HL-60 (cell line): ENCODE results near the gene ASB13.

ENCODE experiments used
- DNase-seq, 2 experiments: peaks; one replicate each; pipeline ENCODE4 v3.0.0-alpha.2; 2010 to 2020; ENCODE audit warnings: low read depth in 1 of 2, low spot score in 1 of 2
- H3K27ac ChIP-seq: fragments of 250-450 bp; sonication (Bioruptor Pico); replicated peaks from 2 replicates; pipeline ENCODE4 v1.5.1; 2020; ENCODE audit warnings: mild to moderate bottlenecking, moderate library complexity
- H3K27me3 ChIP-seq: fragments of 250-450 bp; sonication (Bioruptor Pico); 2 replicates; pipeline ENCODE4 v1.5.1; 2021; ENCODE audit warnings: mild to moderate bottlenecking, moderate library complexity; ENCODE audit not compliant: insufficient read depth, poor library complexity, severe bottlenecking
- H3K4me3 ChIP-seq: replicated peaks from 2 replicates; pipeline ENCODE4 v1.5.1; 2011; ENCODE audit warnings: mild to moderate bottlenecking, control low read depth, low read length; ENCODE audit not compliant: insufficient read depth
- CTCF ChIP-seq: IDR thresholded peaks from one replicate; pipeline ENCODE4 v1.5.1; 2011; ENCODE audit warnings: low read length, control low read depth, inconsistent platforms; ENCODE audit not compliant: insufficient read depth
- GABPA ChIP-seq: IDR thresholded peaks from 2 replicates; pipeline ENCODE4 v1.6.1; 2012; ENCODE audit warnings: low read depth
- POLR2AphosphoS5 ChIP-seq: IDR thresholded peaks from 2 replicates; pipeline ENCODE4 v1.6.1; 2012; ENCODE audit warnings: low read depth
- REST ChIP-seq: IDR thresholded peaks from 2 replicates; pipeline ENCODE4 v1.6.1; 2012; ENCODE audit warnings: low read depth; ENCODE audit not compliant: insufficient replicate concordance
- SPI1 ChIP-seq: IDR thresholded peaks from 2 replicates; pipeline ENCODE4 v1.6.1; 2012; ENCODE audit warnings: low read depth, mild to moderate bottlenecking, borderline replicate concordance

The ASB13 gene

GRCh38 chr10:5662708-5663579, 3.5 kb downstream of the ASB13 start:
- H3K4me3 ChIP-seq, result no peak overlapping the region
- no peak overlapping the region for H3K27ac ChIP-seq
- DNase-seq, result no peak

GRCh38 chr10:5661043-5661442, 5.4 kb downstream of the ASB13 start:
- H3K27me3 ChIP-seq, result no peaks in the 10 kb centered on the region
- H3K4me3 ChIP-seq, result no peak overlapping the region
- no peak for TF ChIP-seq CTCF
- no peak overlapping the region for H3K27ac ChIP-seq
- DNase-seq, result no peak

More at GRCh38 chr10:5662708-5663579, 3.5 kb downstream of the ASB13 start:
- no peak for TF ChIP-seq GABPA
- no peak for TF ChIP-seq POLR2AphosphoS5
- no peak for TF ChIP-seq REST
- TF ChIP-seq CTCF, result no peak
- H3K27me3 ChIP-seq, result no peaks in the 10 kb centered on the region

- DNase-seq, result peak; percentile 67 to 73
- H3K27me3 ChIP-seq, result no peaks in the 10 kb centered on the region
- H3K4me3 ChIP-seq, result no peak overlapping the region
- TF ChIP-seq SPI1, result peak; percentile 72; the same call in 1 of the 2 replicates
- no peak for TF ChIP-seq CTCF
- peak overlapping the region; percentile 41 for H3K27ac ChIP-seq
Measured at GRCh38 chr10:5659702-5660528, 6.5 kb downstream of the ASB13 start.

- Histone ChIP-seq H3K27me3 (no peaks in the 10 kb centered on the region), H3K4me3 (no peak overlapping the region), H3K27ac (no peak overlapping the region)
- DNase-seq, result no peak
- TF ChIP-seq POLR2AphosphoS5, result no peak
- TF ChIP-seq REST, result no peak
- no peak for TF ChIP-seq SPI1
- TF ChIP-seq CTCF, result no peak
- TF ChIP-seq GABPA, result no peak
Measured at GRCh38 chr10:5658871-5659618, 7.3 kb downstream of the ASB13 start.
